DND-41 (cell line): Measurements from ENCODE around the gene COPS8.

Experiments used
- ATAC-seq: fragments of 200-7000 bp; cut with Tn5 transposase; 3 replicates; pipeline ENCODE4 v1.9.1; 2021; ENCODE audit warnings: low read depth; ENCODE audit not compliant: insufficient read depth
- DNase-seq: peaks from one replicate; pipeline ENCODE4 v3.0.0-alpha.2; 2020
- H2AFZ ChIP-seq: 2 replicates; pipeline ENCODE4 v1.6.0; 2012; ENCODE audit warnings: low read depth, low read length
- H3K27ac ChIP-seq: 2 replicates; pipeline ENCODE4 v1.5.1; 2012; ENCODE audit warnings: low read length, inconsistent platforms
- H3K27me3 ChIP-seq: fragments of 200-600 bp; sonication (generic); 2 replicates; pipeline ENCODE4 v1.6.0; 2012; ENCODE audit warnings: low read length, mild to moderate bottlenecking, inconsistent platforms; ENCODE audit not compliant: insufficient read depth, poor library complexity
- H3K36me3 ChIP-seq: 2 replicates; pipeline ENCODE4 v1.5.1; 2012; ENCODE audit warnings: low read length, inconsistent platforms; ENCODE audit not compliant: insufficient read depth
- H3K4me1 ChIP-seq: 2 replicates; pipeline ENCODE4 v1.5.1; 2012; ENCODE audit warnings: mild to moderate bottlenecking, low read length; ENCODE audit not compliant: insufficient read depth
- H3K4me2 ChIP-seq: 2 replicates; pipeline ENCODE4 v1.6.0; 2012; ENCODE audit warnings: mild to moderate bottlenecking, moderate library complexity, low read length, inconsistent platforms; ENCODE audit not compliant: insufficient read depth
- H3K4me3 ChIP-seq, 2 experiments: fragments of 200-600 bp in 1 of 2; shearing (Covaris generic) in 1 of 2; 2 replicates each; pipeline ENCODE4 v1.5.1; 2012 to 2016; ENCODE audit warnings: inconsistent platforms in 2 of 2, low read length in 2 of 2, mild to moderate bottlenecking in 2 of 2, low read depth in 1 of 2, moderate library complexity in 1 of 2
- H3K79me2 ChIP-seq: 2 replicates; pipeline ENCODE4 v1.6.0; 2012; ENCODE audit warnings: low read length, inconsistent platforms; ENCODE audit not compliant: insufficient read depth
- H3K9ac ChIP-seq: 2 replicates; pipeline ENCODE4 v1.6.0; 2012; ENCODE audit warnings: low read depth, mild to moderate bottlenecking, inconsistent platforms, low read length, moderate library complexity
- H3K9me3 ChIP-seq: 2 replicates; pipeline ENCODE4 v1.5.1; 2012; ENCODE audit warnings: low read length, moderate library complexity, mild to moderate bottlenecking, inconsistent platforms; ENCODE audit not compliant: insufficient read depth, severe bottlenecking
- H4K20me1 ChIP-seq: 2 replicates; pipeline ENCODE4 v1.6.0; 2012; ENCODE audit warnings: low read length; ENCODE audit not compliant: insufficient read depth
- EZH2 ChIP-seq: IDR thresholded peaks from 3 replicates; pipeline ENCODE4 v1.6.1; 2012; ENCODE audit warnings: borderline replicate concordance, low read depth, mild to moderate bottlenecking, moderate library complexity, low read length, inconsistent platforms; ENCODE audit not compliant: severe bottlenecking
- TF ChIP-seq, protein P1 (sequence below): IDR thresholded peaks from 2 replicates; pipeline ENCODE4 v1.5.1; 2012; ENCODE audit warnings: borderline replicate concordance, low read length, moderate library complexity, mild to moderate bottlenecking; ENCODE audit not compliant: poor library complexity, severe bottlenecking; ENCODE audit errors: extremely low read depth

COPS8 gene

DNA sequence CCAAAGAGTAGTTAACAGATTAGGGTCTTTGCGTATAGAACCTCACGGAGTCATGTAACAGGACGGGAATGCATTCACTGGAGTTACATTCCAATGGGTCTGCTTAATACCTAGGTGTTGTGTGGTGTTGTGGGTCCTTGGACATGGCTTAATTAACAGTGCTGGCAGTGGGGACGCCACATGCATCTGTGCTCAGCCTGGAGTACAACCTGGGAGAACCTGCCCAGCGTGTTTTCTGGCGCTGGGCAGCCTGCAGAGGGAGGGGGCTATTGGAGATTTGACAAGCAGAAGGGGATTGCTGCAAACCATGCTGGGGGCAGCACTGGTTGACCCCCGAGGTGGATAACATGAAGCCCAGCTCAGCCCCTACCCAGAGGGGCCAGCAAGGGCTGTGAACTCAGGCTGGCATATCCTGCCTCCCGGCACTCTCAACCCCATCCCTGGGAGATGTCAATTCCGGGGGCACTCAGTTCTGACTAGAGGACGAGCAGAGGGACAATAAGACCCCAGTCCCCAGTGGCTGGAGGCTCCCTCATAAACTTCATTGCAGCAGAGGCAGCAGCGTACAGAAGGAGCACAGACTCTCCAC lies 29.3 kb upstream of the COPS8 start:
- Histone ChIP-seq H3K9ac (no peak overlapping the region), H3K9me3 (no peaks in the 10 kb centered on the region), H3K4me1 (no peaks in the 10 kb centered on the region), H3K27ac (no peak overlapping the region), H3K27me3 (no peaks in the 10 kb centered on the region), H3K36me3 (no peaks in the 10 kb centered on the region), H3K4me2 (no peak overlapping the region), H3K79me2 (no peaks in the 10 kb centered on the region), H4K20me1 (no peaks in the 10 kb centered on the region), H3K4me3 (no peak overlapping the region), H2AFZ (no peak overlapping the region)
- DNase-seq (no peak), ATAC-seq (no peak)
- TF ChIP-seq, protein P1, sequence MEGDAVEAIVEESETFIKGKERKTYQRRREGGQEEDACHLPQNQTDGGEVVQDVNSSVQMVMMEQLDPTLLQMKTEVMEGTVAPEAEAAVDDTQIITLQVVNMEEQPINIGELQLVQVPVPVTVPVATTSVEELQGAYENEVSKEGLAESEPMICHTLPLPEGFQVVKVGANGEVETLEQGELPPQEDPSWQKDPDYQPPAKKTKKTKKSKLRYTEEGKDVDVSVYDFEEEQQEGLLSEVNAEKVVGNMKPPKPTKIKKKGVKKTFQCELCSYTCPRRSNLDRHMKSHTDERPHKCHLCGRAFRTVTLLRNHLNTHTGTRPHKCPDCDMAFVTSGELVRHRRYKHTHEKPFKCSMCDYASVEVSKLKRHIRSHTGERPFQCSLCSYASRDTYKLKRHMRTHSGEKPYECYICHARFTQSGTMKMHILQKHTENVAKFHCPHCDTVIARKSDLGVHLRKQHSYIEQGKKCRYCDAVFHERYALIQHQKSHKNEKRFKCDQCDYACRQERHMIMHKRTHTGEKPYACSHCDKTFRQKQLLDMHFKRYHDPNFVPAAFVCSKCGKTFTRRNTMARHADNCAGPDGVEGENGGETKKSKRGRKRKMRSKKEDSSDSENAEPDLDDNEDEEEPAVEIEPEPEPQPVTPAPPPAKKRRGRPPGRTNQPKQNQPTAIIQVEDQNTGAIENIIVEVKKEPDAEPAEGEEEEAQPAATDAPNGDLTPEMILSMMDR: no peak
- TF ChIP-seq EZH2: no peak

DNA sequence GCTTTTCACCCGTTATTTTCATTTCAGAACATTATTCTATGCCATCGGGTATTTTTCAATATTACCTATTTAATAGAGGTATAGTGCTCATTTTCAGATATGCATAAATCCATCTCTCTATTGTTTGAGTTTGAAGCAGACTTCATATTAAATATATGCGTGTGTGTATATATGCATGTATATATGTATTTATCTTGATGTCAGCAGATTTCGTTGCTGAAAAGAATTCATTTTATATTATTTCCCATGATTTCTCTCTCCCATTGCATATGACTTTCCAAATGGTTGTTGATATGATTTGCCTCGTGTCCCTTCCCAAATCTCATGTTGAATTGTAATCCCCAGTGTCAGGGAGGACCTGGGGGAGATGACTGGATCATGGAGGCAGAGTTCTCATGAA lies 28.6 kb upstream of the COPS8 start:
- Histone ChIP-seq H4K20me1 (no peaks in the 10 kb centered on the region), H3K4me1 (no peaks in the 10 kb centered on the region), H3K27me3 (no peaks in the 10 kb centered on the region), H3K4me3 (no peak overlapping the region), H3K36me3 (no peaks in the 10 kb centered on the region), H3K4me2 (no peak overlapping the region), H3K9ac (no peak overlapping the region), H3K79me2 (no peaks in the 10 kb centered on the region), H3K9me3 (no peaks in the 10 kb centered on the region), H2AFZ (no peak overlapping the region), H3K27ac (no peak overlapping the region)
- TF ChIP-seq EZH2: no peak
- TF ChIP-seq, protein P1: no peak
- no peak for DNase-seq
- ATAC-seq: no peak

DNA sequence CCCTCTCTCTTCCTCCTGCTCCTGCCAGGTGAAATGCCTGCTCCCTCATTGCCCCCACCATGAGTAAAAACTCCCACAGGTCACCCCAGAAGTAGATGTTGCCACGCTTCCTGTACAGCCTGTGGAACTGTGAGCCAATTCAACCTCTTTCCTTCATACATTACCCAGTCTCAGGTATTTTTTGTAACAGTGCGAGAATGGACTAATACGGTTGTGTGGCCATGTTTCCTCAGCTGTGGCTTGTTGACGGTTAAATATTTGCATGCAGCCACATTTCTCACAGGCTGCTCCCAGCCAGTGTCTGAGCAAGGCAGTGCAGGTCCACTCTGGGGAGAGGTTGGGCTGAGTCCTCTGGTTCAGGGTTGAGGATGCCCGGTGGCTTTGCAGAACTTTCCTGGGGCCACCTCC lies 27.8 kb upstream of the COPS8 start:
- Histone ChIP-seq H2AFZ (no peak overlapping the region), H3K4me2 (no peak overlapping the region), H3K36me3 (no peaks in the 10 kb centered on the region), H3K9ac (no peak overlapping the region), H4K20me1 (no peaks in the 10 kb centered on the region), H3K27me3 (no peaks in the 10 kb centered on the region), H3K4me1 (no peaks in the 10 kb centered on the region), H3K79me2 (no peaks in the 10 kb centered on the region), H3K4me3 (no peak overlapping the region), H3K27ac (no peak overlapping the region), H3K9me3 (no peaks in the 10 kb centered on the region)
- ATAC-seq (no peak), DNase-seq (no peak)
- TF ChIP-seq, protein P1: no peak
- no peak for TF ChIP-seq EZH2

DNA sequence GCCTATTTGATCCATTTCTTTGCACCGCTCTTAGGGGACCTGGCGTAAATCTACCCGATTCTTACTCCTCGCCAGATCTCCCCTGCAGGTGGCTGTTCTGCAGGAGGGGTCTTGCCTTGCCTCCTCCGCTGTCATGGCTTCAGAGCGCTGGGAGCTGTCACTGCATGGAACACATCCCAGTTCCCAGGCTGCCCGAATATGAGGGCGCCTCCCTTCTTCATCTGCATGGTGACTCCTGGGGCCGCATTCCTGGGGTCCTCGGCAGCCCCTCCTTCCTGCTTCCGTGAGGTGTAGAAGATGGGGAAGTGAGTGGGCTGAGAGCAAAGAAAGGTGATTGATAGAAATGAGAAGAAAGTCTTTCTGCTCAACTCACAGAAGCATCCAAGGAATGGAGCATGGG lies 27.3 kb upstream of the COPS8 start:
- H3K4me2 ChIP-seq: no peak overlapping the region
- DNase-seq (no peak), ATAC-seq (no peak)
- no peaks in the 10 kb centered on the region for H3K79me2 ChIP-seq
- H3K27ac ChIP-seq: no peak overlapping the region
- no peak for TF ChIP-seq EZH2
- TF ChIP-seq, protein P1: no peak
- H4K20me1 ChIP-seq: no peaks in the 10 kb centered on the region
- no peak overlapping the region for H2AFZ ChIP-seq
- H3K27me3 ChIP-seq: no peaks in the 10 kb centered on the region
- no peaks in the 10 kb centered on the region for H3K36me3 ChIP-seq
- H3K9ac ChIP-seq: no peak overlapping the region
- no peak overlapping the region for H3K4me3 ChIP-seq
- no peaks in the 10 kb centered on the region for H3K9me3 ChIP-seq
- no peaks in the 10 kb centered on the region for H3K4me1 ChIP-seq
